Left ventricle myocardium inferior (tissue), 1 donor: ENCODE measurements around the gene TMEM181. TPM values are rescaled to one million over a fixed set of nuclear protein-coding genes. Genes with fewer than 3 reads are reported as not detected.
"Not testable (repeated sequence)": the region's sequence is repeated elsewhere in the genome, so short reads cannot be mapped to it uniquely, and the experiment has no call there.

ENCODE experiments used
- DNase-seq: peaks from one replicate; pipeline ENCODE4 v3.0.0-alpha.2; 2020
- H3K27ac ChIP-seq: fragments of 200-600 bp; replicated peaks from 2 replicates; pipeline ENCODE4 v1.8.0; 2021
- H3K27me3 ChIP-seq: fragments of 200-600 bp; 2 replicates; pipeline ENCODE4 v1.8.0; 2021; ENCODE audit warnings: low read depth
- H3K36me3 ChIP-seq: fragments of 200-600 bp; 2 replicates; pipeline ENCODE4 v1.8.0; 2021
- H3K4me1 ChIP-seq: fragments of 200-600 bp; 2 replicates; pipeline ENCODE4 v1.8.0; 2021
- H3K4me3 ChIP-seq: fragments of 200-600 bp; 2 replicates; pipeline ENCODE4 v1.8.0; 2021; ENCODE audit warnings: mild to moderate bottlenecking, moderate library complexity
- H3K9me3 ChIP-seq: fragments of 200-600 bp; replicated peaks from 2 replicates; pipeline ENCODE4 v1.8.0; 2021
- intact Hi-C: fragments of 100-400 bp; cut with micrococcal nuclease; formaldehyde crosslinking; loops from one replicate; pipeline ENCODE4 v1.11.0; 2022
- total RNA-seq: library from RNA; stranded (reverse); fragmentation: NEBNext Ultra II Directional; extraction: Animal tissue kit (Norgen Biotek cat#: 25700); gene quantifications from one replicate; pipeline ENCODE4 v1.2.1, GENCODE V29; 2021
- TF ChIP-seq, protein P1 (sequence below): fragments of 200-600 bp; IDR thresholded peaks from 2 replicates; pipeline ENCODE4 v1.8.0; 2021; ENCODE audit warnings: antibody characterized with exemption, mild to moderate bottlenecking, borderline replicate concordance
- donor health status: DM: no; HTN: yes; CAD: no; lungs with severe emphysema.

The TMEM181 gene
- total RNA-seq, 1 donor from 2014 or later = 8.8 TPM

- Histone ChIP-seq H3K9me3 (no peaks in the 10 kb centered on the region), H3K4me3 (peak overlapping the region; percentile 38), H3K36me3 (peaks cover 27% of the 10 kb centered on the region), H3K27me3 (no peaks in the 10 kb centered on the region), H3K4me1 (peaks cover 53% of the 10 kb centered on the region), H3K27ac (peak overlapping the region; percentile 90)
- DNase-seq = peak; percentile 70
- intact Hi-C loops = no loop called here
- TF ChIP-seq, protein P1, sequence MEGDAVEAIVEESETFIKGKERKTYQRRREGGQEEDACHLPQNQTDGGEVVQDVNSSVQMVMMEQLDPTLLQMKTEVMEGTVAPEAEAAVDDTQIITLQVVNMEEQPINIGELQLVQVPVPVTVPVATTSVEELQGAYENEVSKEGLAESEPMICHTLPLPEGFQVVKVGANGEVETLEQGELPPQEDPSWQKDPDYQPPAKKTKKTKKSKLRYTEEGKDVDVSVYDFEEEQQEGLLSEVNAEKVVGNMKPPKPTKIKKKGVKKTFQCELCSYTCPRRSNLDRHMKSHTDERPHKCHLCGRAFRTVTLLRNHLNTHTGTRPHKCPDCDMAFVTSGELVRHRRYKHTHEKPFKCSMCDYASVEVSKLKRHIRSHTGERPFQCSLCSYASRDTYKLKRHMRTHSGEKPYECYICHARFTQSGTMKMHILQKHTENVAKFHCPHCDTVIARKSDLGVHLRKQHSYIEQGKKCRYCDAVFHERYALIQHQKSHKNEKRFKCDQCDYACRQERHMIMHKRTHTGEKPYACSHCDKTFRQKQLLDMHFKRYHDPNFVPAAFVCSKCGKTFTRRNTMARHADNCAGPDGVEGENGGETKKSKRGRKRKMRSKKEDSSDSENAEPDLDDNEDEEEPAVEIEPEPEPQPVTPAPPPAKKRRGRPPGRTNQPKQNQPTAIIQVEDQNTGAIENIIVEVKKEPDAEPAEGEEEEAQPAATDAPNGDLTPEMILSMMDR = no peak
These were observed 71.2 kb downstream of the TMEM181 start for GRCh38 chr6:158630938-158631616.

GRCh38 chr6:158631678-158632537 is 72.0 kb downstream of the TMEM181 start:
- no peaks in the 10 kb centered on the region for H3K9me3 ChIP-seq
- H3K27ac ChIP-seq = peak overlapping the region; percentile 90
- intact Hi-C loops = no loop called here
- H3K27me3 ChIP-seq = no peaks in the 10 kb centered on the region
- DNase-seq = peak; percentile 84
- H3K4me3 ChIP-seq = peak overlapping the region; percentile 38
- TF ChIP-seq, protein P1 = no peak
- peaks cover 28% of the 10 kb centered on the region for H3K36me3 ChIP-seq
- H3K4me1 ChIP-seq = peaks cover 51% of the 10 kb centered on the region

GRCh38 chr6:158632538-158633119 is 72.7 kb downstream of the TMEM181 start:
- H3K27me3 ChIP-seq, intact Hi-C loops, DNase-seq, H3K4me3 ChIP-seq, H3K9me3 ChIP-seq: not testable (repeated sequence)
- Histone ChIP-seq H3K4me1 (peaks cover 44% of the 10 kb centered on the region), H3K36me3 (peaks cover 33% of the 10 kb centered on the region), H3K27ac (peak overlapping the region; percentile 90)

DNA sequence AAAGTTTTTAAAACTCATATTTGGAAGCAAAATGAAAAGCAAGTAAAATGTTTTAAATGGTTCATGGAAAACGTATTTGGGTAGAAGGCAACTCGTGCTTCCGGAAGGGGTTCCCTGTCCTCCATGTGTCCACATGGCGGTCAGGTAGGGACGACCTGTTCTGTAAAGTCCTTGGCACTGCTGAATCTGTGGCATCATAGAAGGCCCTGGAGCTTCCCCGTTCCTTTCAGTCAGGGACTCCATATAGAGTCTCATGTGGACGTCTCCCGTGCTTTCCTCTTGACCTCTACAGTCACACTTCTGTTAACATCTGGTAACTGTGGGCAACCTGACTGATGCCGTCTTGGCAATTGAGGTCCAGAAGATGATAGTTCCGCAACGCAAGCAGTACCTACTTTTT is 73.2 kb downstream of the TMEM181 start:
- H3K27ac ChIP-seq = peak overlapping the region; percentile 90
- TF ChIP-seq, protein P1 = no peak
- H3K36me3 ChIP-seq = peaks cover 35% of the 10 kb centered on the region

GRCh38 chr6:158634695-158635426 is 75.0 kb downstream of the TMEM181 start:
- no peak overlapping the region for H3K27ac ChIP-seq
- intact Hi-C loops = no loop called here
- H3K4me3 ChIP-seq = no peak overlapping the region
- H3K4me1 ChIP-seq = peaks cover 40% of the 10 kb centered on the region
- H3K27me3 ChIP-seq = no peaks in the 10 kb centered on the region
- DNase-seq = no peak
- H3K9me3 ChIP-seq = no peaks in the 10 kb centered on the region
- H3K36me3 ChIP-seq = peaks cover 35% of the 10 kb centered on the region
- TF ChIP-seq, protein P1 = no peak

More for the DNA sequence above, 73.2 kb downstream of the TMEM181 start:
- H3K9me3 ChIP-seq = no peaks in the 10 kb centered on the region
- H3K27me3 ChIP-seq = no peaks in the 10 kb centered on the region
- intact Hi-C loops = no loop called here
- peaks cover 39% of the 10 kb centered on the region for H3K4me1 ChIP-seq
- H3K4me3 ChIP-seq = no peak overlapping the region
- DNase-seq = no peak
